PC-9 (cell line): ENCODE data around the gene LAMTOR4. TPM values are rescaled to one million over a fixed set of nuclear protein-coding genes. Genes with fewer than 3 reads are reported as not detected.

ENCODE experiments used
- BruUV-seq: library from RNA; stranded (reverse); fragments of 400-500 nt; replicated peaks from 2 replicates; lab custom pipeline; 2021; lab: Mats Ljungman, UMichigan
- CTCF ChIA-PET: fragments of 300-600 bp; sonication (Branson Sonifier 250); formaldehyde crosslinking; loops from one replicate; lab custom pipeline; 2022; ENCODE audit warnings: antibody characterized with exemption; lab: Charles Lee
- POLR2A ChIA-PET: fragments of 300-600 bp; sonication (Branson Sonifier 250); formaldehyde crosslinking; loops from one replicate; lab custom pipeline; 2022; ENCODE audit warnings: antibody characterized with exemption; ENCODE audit not compliant: unreplicated experiment; lab: Charles Lee
- DNase-seq, 2 experiments: peaks; one replicate each; pipeline versions ENCODE4 v3.0.0 to v3.0.0-alpha.2; 2015 to 2022; ENCODE audit warnings: mixed read lengths in 1 of 2
- H2AFZ ChIP-seq: fragments of 200-600 bp; sonication (generic); 2 replicates; pipeline ENCODE4 v1.8.1; 2017; ENCODE audit warnings: antibody characterized with exemption
- H3F3A ChIP-seq: fragments of 200-600 bp; sonication (generic); 2 replicates; pipeline ENCODE4 v1.8.1; 2017; ENCODE audit warnings: antibody characterized with exemption, mild to moderate bottlenecking, low read depth; ENCODE audit not compliant: insufficient read depth
- H3K27ac ChIP-seq: fragments of 200-600 bp; sonication (generic); 2 replicates; pipeline ENCODE4 v1.6.1; 2016; ENCODE audit warnings: mixed run types
- H3K27me3 ChIP-seq: fragments of 200-600 bp; sonication (generic); 2 replicates; pipeline ENCODE4 v1.6.1; 2016; ENCODE audit warnings: low read depth, mixed run types; ENCODE audit not compliant: insufficient read depth
- H3K36me3 ChIP-seq: fragments of 200-600 bp; sonication (generic); 2 replicates; pipeline ENCODE4 v1.6.1; 2016; ENCODE audit warnings: low read depth, mixed run types
- H3K4me1 ChIP-seq: fragments of 200-600 bp; sonication (generic); replicated peaks from 2 replicates; pipeline ENCODE4 v1.6.1; 2016; ENCODE audit warnings: mixed run types; ENCODE audit not compliant: insufficient read depth
- H3K4me2 ChIP-seq: fragments of 200-600 bp; sonication (generic); 2 replicates; pipeline ENCODE4 v1.6.1; 2017; ENCODE audit warnings: mixed run types
- H3K4me3 ChIP-seq: fragments of 200-600 bp; sonication (generic); 2 replicates; pipeline ENCODE4 v1.6.1; 2016; ENCODE audit warnings: mixed run types
- H3K79me2 ChIP-seq: fragments of 200-600 bp; sonication (generic); 2 replicates; pipeline ENCODE4 v1.6.1; 2017; ENCODE audit warnings: low read depth, mixed run types
- H3K9me2 ChIP-seq: fragments of 200-600 bp; sonication (generic); 2 replicates; pipeline ENCODE4 v1.8.1; 2017; ENCODE audit warnings: mild to moderate bottlenecking; ENCODE audit not compliant: insufficient read depth
- H3K9me3 ChIP-seq: fragments of 200-600 bp; sonication (generic); 2 replicates; pipeline ENCODE4 v1.8.1; 2016; ENCODE audit warnings: low read depth; ENCODE audit not compliant: insufficient read depth
- H4K20me1 ChIP-seq: fragments of 200-600 bp; sonication (generic); 2 replicates; pipeline ENCODE4 v1.8.1; 2017; ENCODE audit not compliant: insufficient read depth
- CTCF ChIP-seq: fragments of 200-600 bp; sonication (generic); conservative IDR thresholded peaks from 2 replicates; pipeline ENCODE4 v1.6.1; 2017; ENCODE audit warnings: mixed run types, antibody characterized with exemption, mild to moderate bottlenecking, moderate library complexity
- EZH2 ChIP-seq: fragments of 200-600 bp; sonication (generic); IDR thresholded peaks from 2 replicates; pipeline ENCODE4 v1.8.0; 2017; ENCODE audit warnings: antibody characterized with exemption, low read depth
- intact Hi-C: fragments of 100-400 bp; cut with micrococcal nuclease; formaldehyde crosslinking; loops from one replicate; pipeline ENCODE4 v1.10.0; 2022; ENCODE audit not compliant: unreplicated experiment
- total RNA-seq: library from RNA; stranded (reverse); gene quantifications from 2 replicates; pipeline ENCODE4 v1.2.3, GENCODE V29; 2021

The LAMTOR4 gene
- total RNA-seq, 1 experiment from 2014 or later, result 160 TPM

- ChIA-PET CTCF (interaction anchor here (0.5 to 0.6 kb wide), 2 partner anchors 19 to 22 kb away, joined by 4 to 15 read pairs; no protein-coding TSS in a partner anchor), POLR2A (interaction anchor here (0.7 kb wide), 1 partner anchor 29 kb away, joined by 7 read pairs; no protein-coding TSS in a partner anchor)
- Histone ChIP-seq H3K36me3 (peaks cover 4% of the 10 kb centered on the region; the same call in 1 of the 2 replicates), H3F3A (peaks cover 67% of the 10 kb centered on the region), H3K9me2 (no peaks in the 10 kb centered on the region), H3K27me3 (no peaks in the 10 kb centered on the region), H3K4me2 (no peak overlapping the region), H3K4me1 (peaks cover 48% of the 10 kb centered on the region), H4K20me1 (peaks cover 24% of the 10 kb centered on the region), H3K9me3 (no peaks in the 10 kb centered on the region), H2AFZ (no peak overlapping the region), H3K4me3 (no peak overlapping the region), H3K79me2 (peaks cover 45% of the 10 kb centered on the region), H3K27ac (no peak overlapping the region)
- no peak for TF ChIP-seq CTCF
- no peak for TF ChIP-seq EZH2
- no peak for DNase-seq
- BruUV-seq, result no TSS peak
- intact Hi-C loops, result no loop called here
Observed at GRCh38 chr7:100152937-100153666, 4.4 kb downstream of the LAMTOR4 start.

- TF ChIP-seq CTCF (no peak), EZH2 (no peak)
- no TSS peak for BruUV-seq
- H4K20me1 ChIP-seq, result peaks cover 24% of the 10 kb centered on the region
- peaks cover 44% of the 10 kb centered on the region for H3K4me1 ChIP-seq
- intact Hi-C loops, result no loop called here
- no peak for DNase-seq
- H3K4me2 ChIP-seq, result peak overlapping the region; percentile 11
- peaks cover 69% of the 10 kb centered on the region for H3F3A ChIP-seq
- peaks cover 44% of the 10 kb centered on the region for H3K79me2 ChIP-seq
- H3K27me3 ChIP-seq, result no peaks in the 10 kb centered on the region
- peak overlapping the region; percentile 50 for H3K27ac ChIP-seq
- no peaks in the 10 kb centered on the region for H3K9me3 ChIP-seq
- H2AFZ ChIP-seq, result no peak overlapping the region
- CTCF ChIA-PET, result no interaction called here
- H3K36me3 ChIP-seq, result peaks cover 4% of the 10 kb centered on the region; the same call in 1 of the 2 replicates
- no peak overlapping the region for H3K4me3 ChIP-seq
- POLR2A ChIA-PET, result no interaction called here
- H3K9me2 ChIP-seq, result no peaks in the 10 kb centered on the region
Observed at GRCh38 chr7:100153708-100154535, 5.2 kb downstream of the LAMTOR4 start.

DNA sequence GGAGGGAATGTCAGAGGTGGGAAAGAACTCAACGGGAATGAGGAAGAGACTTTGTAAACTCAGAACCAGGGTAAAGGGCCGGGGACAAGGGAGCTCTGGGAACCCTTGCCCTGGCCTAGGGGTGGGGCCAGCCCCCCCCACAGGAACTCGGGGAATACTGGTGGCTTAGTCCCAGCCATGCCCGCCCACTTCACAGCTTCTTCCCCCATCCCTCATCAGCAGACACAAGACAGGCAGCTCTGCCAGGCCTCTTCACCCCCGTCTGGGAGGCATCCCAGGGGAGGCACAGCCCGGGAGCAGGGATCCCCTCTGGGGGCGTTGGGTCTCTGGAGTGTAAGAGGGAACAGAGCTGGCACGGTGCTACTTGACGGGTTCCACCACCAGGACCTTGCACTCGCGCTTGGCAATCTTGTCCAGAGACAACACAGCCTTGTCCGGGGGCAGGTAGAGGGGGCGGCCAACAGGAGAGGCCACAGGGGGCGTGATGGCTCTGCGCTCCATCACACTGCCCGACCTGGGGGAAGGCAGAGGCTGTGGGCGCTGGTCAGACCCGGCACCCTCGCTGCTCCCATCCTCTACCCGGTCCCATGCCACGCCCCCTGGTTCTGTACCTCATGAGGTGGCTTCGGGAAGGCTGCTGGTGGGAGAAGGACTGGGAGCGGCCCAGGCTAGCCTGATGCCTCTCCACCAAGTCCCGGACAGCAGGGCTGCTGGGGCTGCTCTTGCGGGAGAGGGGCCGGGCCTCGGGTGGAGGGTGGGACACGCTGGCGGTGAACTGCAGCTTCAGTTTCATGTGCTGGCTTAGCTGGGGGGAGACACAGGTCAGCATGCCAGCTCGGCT, 6.2 kb downstream of the LAMTOR4 start:
- H3K9me3 ChIP-seq, result no peaks in the 10 kb centered on the region
- peaks cover 4% of the 10 kb centered on the region; the same call in 1 of the 2 replicates for H3K36me3 ChIP-seq
- ChIA-PET CTCF (no interaction called here), POLR2A (no interaction called here)
- no peak overlapping the region for H3K4me3 ChIP-seq
- H2AFZ ChIP-seq, result no peak overlapping the region
- peak overlapping the region; percentile 50 for H3K27ac ChIP-seq
- TF ChIP-seq EZH2 (no peak), CTCF (no peak)
- H3K4me1 ChIP-seq, result peaks cover 40% of the 10 kb centered on the region
- H3K27me3 ChIP-seq, result no peaks in the 10 kb centered on the region
- H3K79me2 ChIP-seq, result peaks cover 35% of the 10 kb centered on the region
- no peaks in the 10 kb centered on the region for H3K9me2 ChIP-seq
- no TSS peak for BruUV-seq
- peak overlapping the region; percentile 11 for H3K4me2 ChIP-seq
- peaks cover 73% of the 10 kb centered on the region for H3F3A ChIP-seq
- no peak for DNase-seq
- H4K20me1 ChIP-seq, result peaks cover 24% of the 10 kb centered on the region
- intact Hi-C loops, result no loop called here
